HG03045 (cell line): ENCODE results near the gene LRSAM1.

ENCODE experiments used
- ATAC-seq: cut with Tn5 transposase; IDR thresholded peaks from one replicate; pipeline ENCODE4 v1.9.1; 2021; ENCODE audit warnings: mild to moderate bottlenecking, moderate library complexity; ENCODE audit not compliant: unreplicated experiment

LRSAM1 gene

DNA sequence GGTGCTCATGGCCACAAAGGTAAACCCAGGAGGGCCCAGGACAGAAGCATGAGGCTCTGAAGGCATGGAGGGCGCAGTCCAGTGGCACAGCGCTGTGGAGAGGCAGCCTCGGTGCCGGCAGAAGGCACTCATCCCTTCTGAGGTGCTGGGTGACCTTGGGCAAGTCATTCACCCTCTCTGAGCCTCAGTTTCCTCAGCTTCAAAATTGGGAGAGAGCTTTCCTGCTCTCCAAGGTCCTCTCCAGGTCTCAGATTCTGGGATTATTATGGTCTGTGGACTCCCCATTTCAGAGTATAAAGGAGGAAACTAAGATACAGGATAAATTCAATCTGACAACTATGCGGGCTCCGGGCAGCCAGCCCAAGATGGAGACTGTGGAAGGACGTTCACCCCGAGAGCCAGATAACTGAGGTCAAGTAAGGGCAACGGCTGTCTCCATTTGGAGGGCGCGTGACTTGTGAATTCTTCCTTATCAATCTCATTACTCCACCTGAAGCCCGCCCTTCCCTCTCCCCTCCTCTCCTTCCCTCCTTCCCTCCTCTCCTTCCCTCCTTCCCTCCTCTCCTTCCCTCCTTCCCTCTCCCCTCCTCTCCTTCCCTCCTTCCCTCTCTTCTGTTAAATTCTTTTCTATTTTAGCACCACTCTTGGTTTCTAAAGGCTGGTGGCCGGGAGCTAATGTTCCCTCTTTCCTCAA lies 58.1 kb downstream of the LRSAM1 start:
- ATAC-seq = no peak

DNA sequence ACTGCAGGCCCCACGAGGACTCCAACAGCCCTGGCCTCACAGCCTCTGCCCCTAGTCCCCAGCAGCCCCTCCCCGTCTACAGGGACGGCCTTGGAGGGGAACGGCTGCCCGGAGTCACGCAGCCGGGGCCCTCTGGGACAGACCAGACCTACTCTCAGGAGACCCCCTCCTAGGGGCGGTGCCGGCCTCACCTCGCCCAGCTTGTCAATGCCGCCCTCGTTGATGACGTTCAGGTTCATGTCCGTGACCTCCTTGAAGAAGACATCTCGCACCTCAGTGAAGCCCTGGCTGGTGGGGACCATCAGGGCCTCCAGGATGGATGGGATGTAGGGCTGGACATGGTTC lies 58.6 kb downstream of the LRSAM1 start:
- ATAC-seq = no peak

DNA sequence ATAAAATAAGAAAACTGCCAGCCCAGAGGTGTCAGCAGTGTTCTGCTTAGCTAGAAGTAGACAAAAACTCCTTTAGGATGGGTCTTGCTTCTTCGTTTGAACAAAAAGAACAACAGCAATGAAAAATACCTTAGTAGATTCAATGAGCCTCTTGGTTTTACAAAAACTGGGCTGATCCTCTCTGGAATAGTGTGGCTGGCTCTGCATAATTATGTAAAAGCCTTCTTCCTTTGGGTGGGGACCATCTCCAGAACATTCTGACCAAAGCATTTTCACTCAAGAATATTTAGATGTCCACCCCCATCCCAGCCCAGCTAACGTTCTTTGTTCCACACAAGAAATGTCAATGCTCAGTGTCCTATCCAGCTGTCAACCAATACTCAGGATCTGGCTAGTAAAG lies 63.2 kb downstream of the LRSAM1 start:
- ATAC-seq = no peak

DNA sequence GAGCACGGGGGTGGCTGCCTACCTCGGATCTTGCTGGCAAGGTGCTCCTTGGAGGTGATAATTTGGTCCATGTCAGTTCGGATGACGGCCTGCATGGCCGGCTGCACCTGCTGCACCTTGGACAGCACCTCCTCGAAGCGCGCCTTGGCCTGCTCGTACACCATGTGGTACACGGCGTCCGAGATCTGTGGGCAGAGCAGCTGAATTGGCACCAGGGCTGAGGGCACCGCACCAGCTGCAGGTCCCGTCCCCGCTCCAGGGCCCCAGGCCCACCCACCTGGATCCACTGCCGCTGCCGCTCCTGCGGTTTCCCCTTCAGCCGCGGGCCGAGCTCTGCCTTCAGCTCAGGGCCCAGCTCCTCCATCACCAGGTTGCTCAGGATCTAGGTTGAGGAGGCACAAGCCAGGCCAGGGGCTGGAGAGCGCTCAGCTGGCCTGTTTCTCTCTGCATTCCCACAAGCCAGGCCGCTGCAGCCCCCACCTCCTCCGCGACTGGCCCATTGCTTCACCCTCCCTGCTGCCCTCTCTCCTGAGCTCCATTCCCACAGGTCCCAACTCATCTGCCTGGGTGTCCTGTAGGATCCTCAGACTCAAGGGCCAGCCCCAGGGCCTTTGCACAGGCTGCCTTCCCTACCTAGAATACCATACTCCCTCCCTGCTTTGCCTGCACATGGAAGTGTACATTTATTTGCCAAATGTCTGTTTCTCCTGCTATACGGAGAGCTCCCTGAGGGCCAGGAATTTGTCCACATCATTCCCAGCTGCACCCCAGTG lies 65.7 kb downstream of the LRSAM1 start:
- ATAC-seq = no peak

DNA sequence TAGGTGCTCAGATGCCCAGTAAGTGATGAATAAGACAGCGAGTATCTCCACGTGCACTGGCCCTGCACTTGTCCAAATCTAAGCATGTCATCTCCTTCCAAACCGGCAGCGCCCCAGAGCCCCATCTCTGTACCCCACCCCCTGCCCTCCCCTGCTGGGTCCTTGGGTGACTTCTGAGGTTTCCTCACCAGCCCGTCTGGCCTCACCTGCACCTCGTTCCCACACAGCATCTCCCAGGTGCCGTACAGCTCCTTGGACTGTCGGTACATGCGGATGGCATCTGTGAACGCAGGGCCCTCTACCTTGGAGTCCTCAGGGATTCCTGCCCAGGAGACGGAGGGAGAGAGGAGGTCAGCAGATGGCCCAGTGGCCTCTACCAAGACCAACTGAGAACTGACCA lies 66.3 kb downstream of the LRSAM1 start:
- ATAC-seq = no peak

DNA sequence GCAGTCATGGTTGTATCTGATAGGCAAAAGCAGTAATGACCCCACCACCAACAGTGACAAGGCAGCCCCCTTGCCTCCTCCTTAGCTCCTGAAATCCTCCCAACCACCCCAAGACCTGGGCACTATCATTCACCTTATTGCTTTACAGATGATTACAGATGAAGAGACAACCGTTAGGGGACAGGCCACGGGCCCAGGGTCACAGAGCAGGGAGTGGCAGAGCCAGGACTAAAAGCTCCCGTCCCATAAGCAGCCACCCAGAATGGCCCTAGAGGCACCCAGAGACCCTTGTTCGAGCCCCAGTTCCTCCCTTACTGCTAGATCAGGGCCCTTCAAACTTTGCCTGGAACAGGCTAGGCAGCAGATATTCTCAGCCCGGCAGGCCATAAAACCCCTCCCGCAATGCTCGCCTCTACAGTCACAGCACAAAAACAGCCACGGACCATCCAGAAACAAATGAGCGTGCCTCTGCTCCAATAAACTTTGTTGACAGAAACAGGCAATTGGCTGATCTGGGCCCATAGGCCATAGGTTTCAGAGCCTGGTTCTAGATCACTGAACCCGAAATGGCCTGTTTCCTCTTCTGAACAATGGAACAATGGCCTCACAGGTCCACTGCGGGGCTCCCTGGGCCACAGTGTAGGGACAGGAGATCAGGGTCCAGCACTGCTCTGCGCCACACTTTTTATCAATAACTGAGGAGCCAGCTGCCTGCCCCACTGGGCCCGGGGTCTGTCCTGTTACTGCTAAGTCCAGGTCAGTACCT lies 67.0 kb downstream of the LRSAM1 start:
- ATAC-seq = no peak

DNA sequence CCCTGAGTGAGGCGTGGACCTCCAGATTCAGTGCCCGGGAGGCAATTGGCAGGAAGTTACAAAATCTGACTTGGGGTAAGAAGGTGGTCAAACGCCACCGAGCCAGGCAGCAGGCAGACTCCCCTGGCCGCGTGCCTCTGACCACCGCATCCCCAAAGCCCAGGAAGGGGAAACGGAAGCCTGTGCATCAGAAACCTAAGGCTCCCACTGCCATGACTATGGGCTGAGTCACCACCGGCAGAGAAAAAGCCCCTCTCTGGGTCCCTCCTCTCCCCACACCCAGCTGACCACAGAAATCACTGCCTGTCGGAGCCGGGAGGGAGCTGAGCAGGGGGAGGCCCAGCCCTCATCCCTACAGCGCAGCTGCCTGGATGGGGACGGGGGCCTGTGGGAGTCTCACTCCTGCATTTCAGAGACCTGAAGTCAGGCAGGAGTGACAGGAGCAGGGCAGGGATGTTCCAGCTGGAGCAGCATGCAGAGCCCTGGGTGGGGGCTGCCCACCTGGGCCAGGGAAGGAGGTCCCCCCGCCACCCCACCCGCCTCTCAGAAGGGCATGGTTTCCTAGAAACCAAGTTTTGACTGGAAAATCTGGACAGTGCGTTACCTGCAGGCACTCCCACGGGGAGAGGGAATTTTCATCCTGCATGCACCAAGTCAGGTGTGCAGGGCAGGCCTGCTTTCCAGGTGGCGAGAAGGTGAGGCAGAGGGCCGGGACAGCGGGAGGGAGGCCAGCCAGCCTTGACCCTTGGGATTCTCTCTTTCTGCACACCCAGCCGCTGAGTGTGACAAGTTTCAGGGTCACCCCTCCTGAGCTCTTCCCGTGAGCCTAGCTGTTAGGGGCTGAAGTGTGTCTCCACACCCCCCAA lies 68.2 kb downstream of the LRSAM1 start:
- ATAC-seq = no peak

DNA sequence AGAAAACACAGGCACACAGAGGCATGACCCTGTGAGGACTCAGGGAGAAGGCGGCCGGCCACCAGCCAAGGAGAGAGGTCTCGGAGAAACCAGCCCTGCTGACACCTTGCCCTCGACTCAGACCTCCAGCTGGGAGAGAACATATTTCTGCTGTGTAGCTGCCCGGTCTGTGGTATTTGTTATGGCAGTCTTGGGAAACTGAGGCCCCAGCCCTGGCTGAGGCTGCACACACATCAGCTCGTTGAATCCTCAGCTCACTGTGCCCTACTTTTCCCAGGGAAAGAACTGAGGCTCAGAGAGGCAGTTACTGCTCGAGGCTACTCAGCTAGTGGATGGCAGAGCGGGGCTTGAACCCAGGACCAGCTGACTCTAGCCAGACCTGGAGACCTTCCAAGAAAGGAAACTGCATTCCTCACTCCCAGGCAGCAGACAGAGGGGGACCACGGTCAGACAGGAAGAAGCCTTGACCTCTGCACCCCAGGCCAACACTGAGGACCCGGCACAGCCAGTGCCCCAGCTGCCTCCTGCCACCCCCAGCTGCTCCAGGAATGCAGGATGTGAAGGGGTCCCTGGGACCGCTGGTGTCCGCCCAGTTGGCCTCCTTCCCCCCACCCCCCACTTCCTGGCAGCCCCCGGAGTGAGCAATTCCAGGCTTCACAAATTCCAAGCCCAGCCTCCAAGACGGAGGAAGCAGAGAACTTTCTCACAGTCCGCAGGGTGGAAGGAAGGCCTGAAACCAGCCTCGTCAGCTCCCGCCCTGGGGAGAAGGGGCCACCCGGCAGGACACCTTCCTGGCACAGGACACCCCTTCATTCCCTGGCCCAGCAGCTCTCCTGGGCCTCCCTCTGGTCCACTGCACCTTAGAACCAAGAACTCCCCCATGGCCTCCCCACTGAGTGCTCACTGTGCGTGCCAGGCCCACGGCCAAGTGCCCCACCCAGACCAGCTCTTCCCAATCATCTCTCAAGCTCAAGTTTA lies 69.9 kb downstream of the LRSAM1 start:
- ATAC-seq = no peak

DNA sequence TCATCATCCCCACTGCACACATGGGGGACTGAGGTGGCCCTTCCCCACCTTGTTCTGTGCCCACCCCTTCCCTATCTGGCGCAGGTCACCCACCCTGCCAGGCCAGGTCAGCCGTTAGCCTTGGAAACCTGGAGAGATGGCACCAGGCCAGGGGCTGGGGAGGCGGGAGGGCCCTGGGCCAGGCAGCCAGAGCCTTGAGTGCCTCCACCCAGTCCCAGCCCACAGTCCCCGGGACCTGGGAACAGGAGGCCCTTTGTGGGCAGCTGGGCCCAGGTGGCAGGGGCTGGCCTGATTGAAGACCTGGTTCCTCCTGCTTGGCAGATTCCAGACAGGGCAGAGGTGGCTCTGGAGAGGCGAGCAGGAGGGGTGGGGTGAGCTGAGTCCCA lies 70.6 kb downstream of the LRSAM1 start:
- no peak for ATAC-seq

DNA sequence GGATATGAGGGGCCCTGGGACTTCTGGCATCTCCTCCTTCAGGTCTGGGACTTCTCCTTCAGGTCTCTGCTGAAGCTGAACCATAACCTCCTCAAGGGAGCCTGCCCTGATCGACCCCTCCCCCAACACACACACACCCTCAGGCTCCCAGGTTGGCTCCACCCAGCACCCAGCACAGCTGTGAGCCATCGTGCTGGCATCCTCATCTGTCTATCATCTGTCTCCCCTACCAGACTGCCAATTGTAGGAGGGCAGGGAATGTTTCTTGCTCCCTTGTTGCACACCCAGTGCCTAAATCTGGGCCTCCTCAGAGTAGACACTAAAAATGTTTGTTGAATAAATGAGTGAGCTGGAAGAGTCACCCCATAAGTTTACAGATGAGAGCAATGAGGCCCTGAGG lies 71.4 kb downstream of the LRSAM1 start:
- ATAC-seq = no peak

DNA sequence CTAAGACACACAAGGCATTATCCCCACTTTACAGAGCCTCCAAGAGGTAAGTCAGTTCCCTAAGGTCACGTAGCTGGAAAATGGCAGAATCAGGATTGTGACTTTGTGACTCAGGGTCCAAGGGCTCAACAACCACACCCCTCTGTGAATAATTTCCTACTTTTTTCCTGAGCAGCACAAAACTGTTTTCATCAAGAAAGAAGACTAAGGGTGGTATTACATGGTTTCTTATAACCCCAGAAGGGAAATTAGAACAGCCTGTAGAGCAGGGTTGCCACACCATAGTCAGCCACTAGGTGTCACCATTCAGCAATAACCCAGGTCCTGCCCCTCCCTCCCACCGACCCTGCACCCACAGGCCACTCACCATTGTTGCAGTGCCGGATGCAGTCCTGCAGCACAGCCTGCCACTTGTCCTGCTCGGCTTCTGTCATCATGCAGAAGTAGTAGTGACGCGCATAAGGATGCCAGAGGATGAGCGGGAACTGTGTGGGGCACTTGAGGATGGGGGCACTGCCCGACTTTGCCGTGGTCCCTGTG lies 72.1 kb downstream of the LRSAM1 start:
- no peak for ATAC-seq

DNA sequence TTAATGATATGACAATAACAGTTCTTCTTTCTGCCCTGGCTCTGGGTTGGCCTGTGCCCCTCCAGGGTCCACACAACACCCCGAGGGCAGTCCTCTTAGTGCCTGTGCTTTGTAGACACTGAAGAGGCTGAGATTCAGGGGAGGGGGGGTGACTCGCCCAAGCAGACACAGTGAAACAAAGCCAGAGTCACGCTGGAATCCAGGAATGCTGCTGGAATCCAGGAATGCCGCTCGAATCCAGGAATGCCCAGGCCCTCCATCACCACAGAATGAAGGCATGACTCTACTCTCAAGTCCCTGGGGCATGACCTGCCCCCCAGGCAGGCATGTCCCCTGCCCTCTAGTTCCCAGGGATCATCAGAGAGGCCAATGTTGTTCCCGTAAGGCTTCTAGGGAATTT lies 73.1 kb downstream of the LRSAM1 start:
- ATAC-seq = no peak

DNA sequence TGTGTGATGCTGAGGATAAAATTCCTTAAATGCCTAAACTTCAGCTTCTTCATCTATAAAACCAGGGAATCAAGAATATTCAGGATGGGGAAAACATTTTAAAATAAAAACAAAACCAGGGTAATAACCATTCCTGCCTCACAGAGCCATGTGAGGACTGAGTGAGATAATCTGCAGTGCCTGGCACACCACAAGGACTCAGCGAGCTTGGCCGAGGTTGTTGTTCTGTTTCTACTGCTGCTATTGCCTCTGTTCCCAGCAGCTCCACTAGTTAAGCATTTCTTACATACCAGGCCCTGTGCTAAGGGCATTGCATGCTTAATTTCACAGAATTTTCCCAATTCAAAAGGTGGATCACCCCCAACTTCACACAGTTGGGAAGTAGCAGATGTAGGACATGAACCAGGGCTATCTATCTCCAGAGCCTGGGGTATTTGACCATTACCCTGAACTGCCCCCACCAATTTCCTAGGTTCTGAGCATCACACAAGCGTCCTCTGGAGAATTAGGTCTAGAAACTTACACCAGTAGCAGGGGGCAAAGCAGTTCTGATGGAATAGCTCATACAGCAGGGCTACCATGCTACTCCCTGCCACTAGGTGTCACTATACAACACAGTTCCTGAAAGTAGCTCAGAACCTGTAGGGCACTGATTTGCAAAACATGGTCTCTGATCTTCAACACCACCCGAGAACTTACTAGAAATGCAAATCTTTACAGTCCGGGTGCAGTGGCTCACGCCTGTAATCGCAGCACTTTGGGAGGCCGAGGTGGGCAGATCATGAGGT lies 74.3 kb downstream of the LRSAM1 start:
- ATAC-seq = no peak

DNA sequence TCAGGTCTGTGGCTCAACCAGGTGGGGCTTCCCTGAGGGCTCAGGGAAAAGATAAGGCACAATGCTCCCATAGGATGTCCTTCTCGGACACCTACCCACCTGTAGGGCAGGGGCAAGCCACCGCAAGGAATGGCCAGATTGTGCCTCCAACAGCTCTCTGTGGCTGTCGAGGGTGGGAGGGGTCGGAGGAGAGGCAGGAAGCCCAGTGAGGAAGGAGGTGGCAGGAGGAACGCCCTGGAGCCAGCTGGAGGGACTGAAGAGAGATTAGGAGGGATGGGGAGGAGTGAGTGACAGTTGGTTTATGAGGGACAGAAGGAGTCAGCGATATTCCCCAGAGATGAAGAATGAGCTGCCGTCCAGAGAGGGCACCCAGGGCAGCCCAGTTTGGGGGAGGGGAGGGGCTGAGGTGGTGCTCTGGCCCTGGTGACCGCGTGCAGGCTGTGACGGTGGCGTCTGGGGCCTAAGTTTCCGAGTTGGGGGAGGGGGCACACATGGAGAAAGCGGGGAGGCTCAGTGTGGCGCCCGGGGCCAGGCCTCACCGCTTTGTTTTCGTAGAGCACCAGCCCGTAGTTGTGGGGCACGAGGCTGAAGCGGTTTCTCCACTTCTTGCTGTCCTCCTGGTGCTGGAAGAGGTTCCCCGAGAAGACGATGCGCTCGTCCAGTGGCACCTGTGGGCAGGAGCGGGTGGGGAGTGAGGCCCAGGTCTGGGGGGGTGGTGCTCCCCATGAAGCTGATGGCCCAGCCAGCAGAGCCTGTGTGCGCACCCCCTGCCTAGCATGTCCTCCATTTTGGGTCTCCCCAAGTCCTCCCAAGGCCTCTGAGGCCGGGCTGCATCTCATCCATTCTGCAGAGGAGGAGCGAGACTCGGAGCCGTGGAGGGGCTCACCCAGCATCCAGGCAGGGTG lies 75.6 kb downstream of the LRSAM1 start:
- ATAC-seq = no peak

DNA sequence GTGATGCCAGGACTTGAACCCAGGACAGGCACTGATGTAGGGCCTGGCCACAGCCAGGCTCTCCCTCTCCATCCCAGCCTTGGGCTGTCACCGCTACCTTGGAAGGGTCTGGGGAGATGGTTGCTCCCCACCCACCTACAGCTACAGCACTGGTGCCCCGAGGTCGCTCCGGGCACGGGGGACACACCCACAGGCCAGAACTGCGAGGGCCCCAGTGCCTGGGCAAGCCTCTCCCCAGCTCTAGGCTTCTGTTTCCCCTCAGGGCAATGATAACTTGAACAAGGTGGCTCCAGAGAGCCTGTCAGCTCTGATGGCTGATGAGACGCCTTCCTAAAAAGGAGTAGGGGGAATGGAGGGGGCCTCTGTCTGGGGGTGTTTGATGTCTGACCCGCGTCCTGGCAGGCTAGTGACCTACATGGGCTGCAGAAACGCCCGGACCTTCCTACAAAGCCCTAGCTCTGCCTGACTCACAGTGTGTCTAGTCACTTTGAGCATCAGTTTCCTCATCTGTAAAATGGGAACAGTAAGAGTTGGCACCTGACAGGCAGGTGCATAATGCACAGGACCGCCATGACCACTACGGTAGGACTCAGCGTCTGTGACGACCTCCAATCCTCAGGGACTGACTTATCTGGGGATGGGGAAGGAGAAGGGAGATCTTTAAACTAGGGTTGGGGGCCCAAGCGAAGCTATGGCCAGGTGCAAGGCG lies 76.4 kb downstream of the LRSAM1 start:
- no peak for ATAC-seq

DNA sequence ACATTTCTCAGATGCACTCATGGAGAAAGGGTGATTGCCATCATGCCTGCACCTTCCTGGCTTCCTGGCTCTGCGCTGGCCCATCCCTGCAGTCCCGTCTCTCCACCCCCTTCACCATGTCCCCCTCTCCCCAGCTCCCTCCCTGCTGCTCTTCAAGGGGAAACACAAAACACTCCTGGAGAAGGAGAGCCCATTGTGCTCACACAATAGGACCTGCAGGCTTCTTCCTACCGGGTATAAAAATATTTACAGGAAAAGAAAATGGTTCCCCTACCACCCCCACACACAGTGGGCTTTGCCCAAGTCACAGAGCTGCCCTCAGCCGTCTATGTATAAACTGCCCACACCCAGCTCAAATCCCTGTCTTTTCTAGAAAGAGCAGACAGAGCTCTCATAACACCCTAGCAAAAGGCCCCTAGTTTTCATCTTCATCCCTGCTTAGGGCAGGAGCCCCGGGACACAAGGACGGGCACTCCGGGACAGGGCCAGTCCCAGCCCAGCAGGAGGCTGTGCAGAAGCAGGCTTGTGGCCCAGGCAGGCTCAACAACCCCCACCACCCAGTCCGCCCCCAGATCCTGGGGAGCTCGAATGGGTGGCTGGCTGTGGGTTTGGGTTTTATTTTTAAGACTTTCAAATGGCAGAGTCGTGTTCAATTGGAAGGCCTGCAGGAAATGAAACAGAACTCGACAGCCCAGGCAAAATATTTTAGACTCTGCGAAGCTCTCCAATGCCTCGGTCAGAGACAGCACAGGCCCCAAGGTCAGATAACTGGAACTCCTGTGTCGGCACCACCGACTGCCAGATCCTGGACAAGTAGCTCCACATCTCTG lies 77.3 kb downstream of the LRSAM1 start:
- ATAC-seq = no peak
